Panc1 (cell line): Measurements from ENCODE around the gene NUP43.

Experiments
- CTCF ChIP-seq: fragments of 450-650 bp; IDR thresholded peaks from 2 replicates; pipeline ENCODE4 v1.5.1; 2017; ENCODE audit warnings: mild to moderate bottlenecking
- POLR2AphosphoS5 ChIP-seq: IDR thresholded peaks from 2 replicates; pipeline ENCODE4 v1.6.1; 2012; ENCODE audit warnings: mild to moderate bottlenecking, low read depth, low read length, moderate library complexity
- REST ChIP-seq, 2 experiments: IDR thresholded peaks; 2 replicates each; pipeline ENCODE4 v1.6.1; 2011 to 2012; ENCODE audit warnings: low read depth in 2 of 2, control low read depth in 1 of 2, low read length in 1 of 2, mild to moderate bottlenecking in 1 of 2, moderate library complexity in 1 of 2; ENCODE audit not compliant: insufficient read depth in 1 of 2

DNA sequence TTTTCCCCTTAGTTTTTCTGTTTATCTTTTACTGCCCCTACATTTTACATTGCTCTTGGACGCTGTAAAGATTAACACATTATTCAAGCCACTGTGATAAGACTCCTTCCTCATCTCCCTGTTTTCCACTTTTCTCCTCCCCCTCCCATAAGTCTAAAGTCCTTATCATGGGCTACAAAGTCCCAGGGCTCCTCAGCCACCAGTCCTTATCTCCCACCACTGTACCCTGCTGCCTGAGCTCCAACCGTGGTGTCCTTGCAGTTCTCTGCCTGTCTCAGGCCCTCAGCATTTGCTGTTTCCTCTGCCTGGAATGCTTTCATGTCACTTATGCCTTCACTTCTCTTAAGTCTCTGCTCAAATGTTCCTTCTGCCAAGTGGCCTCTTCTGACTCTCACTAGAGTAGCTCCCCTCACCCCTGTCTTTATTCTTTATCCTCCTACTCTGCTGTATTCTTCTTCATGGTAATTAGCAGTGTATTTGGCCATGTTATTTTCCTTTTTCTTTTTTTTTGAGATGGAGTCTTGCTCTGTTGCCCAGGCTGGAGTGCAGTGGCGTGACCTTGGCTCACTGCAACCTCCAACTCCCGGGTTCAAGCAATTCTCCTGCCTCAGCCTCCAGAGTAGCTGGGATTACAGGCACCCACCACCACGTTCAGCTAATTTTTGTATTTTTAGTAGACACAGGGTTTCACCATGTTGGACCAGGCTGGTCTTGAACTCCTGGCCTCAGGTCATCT is 17.7 kb downstream of the NUP43 start:
- TF ChIP-seq CTCF, result no peak
- no peak for TF ChIP-seq REST (IDR thresholded peaks at IDR 0.05; ENCODE audit: insufficient read depth in 1 of 2, low read depth in 2 of 2, low read length in 1 of 2)
- TF ChIP-seq POLR2AphosphoS5, result no peak
